Colonic mucosa (tissue), 4 donors: Measurements from ENCODE around the gene USH2A. TPM values are rescaled to one million over a fixed set of nuclear protein-coding genes. Genes with fewer than 3 reads are reported as not detected.

Source experiments
- DNase-seq: peaks from one replicate; pipeline ENCODE4 v3.0.0-alpha.2; 2020
- H3K27ac ChIP-seq: fragments of 200-600 bp; one replicate; pipeline ENCODE4 v1.8.0; 2021
- H3K27me3 ChIP-seq: fragments of 200-600 bp; one replicate; pipeline ENCODE4 v1.8.0; 2021
- H3K36me3 ChIP-seq: fragments of 200-600 bp; one replicate; pipeline ENCODE4 v1.8.0; 2021
- H3K4me1 ChIP-seq: fragments of 200-600 bp; one replicate; pipeline ENCODE4 v1.8.0; 2021; ENCODE audit warnings: mild to moderate bottlenecking
- H3K4me3 ChIP-seq: fragments of 200-600 bp; one replicate; pipeline ENCODE4 v1.8.0; 2021
- H3K9ac ChIP-seq, 2 donors: one replicate each; pipeline ENCODE4 v1.7.0; 2013; ENCODE audit warnings: control low read depth in 2 of 2, low read depth in 2 of 2, low read length in 2 of 2
- H3K9me3 ChIP-seq: fragments of 200-600 bp; one replicate; pipeline ENCODE4 v1.8.0; 2021
- CTCF ChIP-seq: fragments of 200-600 bp; IDR thresholded peaks from one replicate; pipeline ENCODE4 v1.8.0; 2022; ENCODE audit warnings: antibody characterized with exemption, mild to moderate bottlenecking
- intact Hi-C: fragments of 100-400 bp; cut with DNase I; formaldehyde crosslinking; loops from one replicate; pipeline ENCODE4 v1.14.1; 2022
- total RNA-seq, 2 donors: library from RNA; stranded (reverse); fragmentation: NEBNext Ultra II Directional in 1 of 2; extraction: Animal tissue kit (Norgen Biotek cat#: 25700) in 1 of 2; gene quantifications; one replicate each; pipeline ENCODE4 v1.2.1, GENCODE V29; 2021
- donor health status: healthy.
- donor health status: DM: no; HTN: no; CAD: no.
- donor health status: DM: no; HTN: no; CAD: no.

USH2A gene
- total RNA-seq, 2 donors from 2014 or later, result 0.02 TPM; not detected in 1

- Histone ChIP-seq H3K4me1 (no peaks in the 10 kb centered on the region), H3K4me3 (no peak overlapping the region), H3K36me3 (no peaks in the 10 kb centered on the region), H3K9ac (no peak overlapping the region), H3K9me3 (no peaks in the 10 kb centered on the region), H3K27me3 (no peaks in the 10 kb centered on the region), H3K27ac (no peak overlapping the region)
- intact Hi-C loops, result no loop called here
- DNase-seq, result no peak
- no peak for TF ChIP-seq CTCF
Measured at GRCh38 chr1:216314379-216315095, 108.7 kb downstream of the USH2A start.

- H3K27me3 ChIP-seq, result no peaks in the 10 kb centered on the region
- H3K4me1 ChIP-seq, result no peaks in the 10 kb centered on the region
- peak; percentile 20 for DNase-seq
- no peak overlapping the region for H3K9ac ChIP-seq
- no peaks in the 10 kb centered on the region for H3K9me3 ChIP-seq
- H3K36me3 ChIP-seq, result no peaks in the 10 kb centered on the region
- TF ChIP-seq CTCF, result peak; percentile 12
- intact Hi-C loops, result no loop called here
- H3K27ac ChIP-seq, result no peak overlapping the region
- H3K4me3 ChIP-seq, result no peak overlapping the region
Measured at GRCh38 chr1:216310776-216311175, 112.5 kb downstream of the USH2A start.

GRCh38 chr1:216306830-216307229 lies 116.4 kb downstream of the USH2A start:
- H3K4me3 ChIP-seq, result no peak overlapping the region
- no peaks in the 10 kb centered on the region for H3K27me3 ChIP-seq
- intact Hi-C loops, result no loop called here
- no peak overlapping the region for H3K9ac ChIP-seq
- H3K27ac ChIP-seq, result no peak overlapping the region
- H3K4me1 ChIP-seq, result no peaks in the 10 kb centered on the region
- no peak for TF ChIP-seq CTCF
- H3K36me3 ChIP-seq, result no peaks in the 10 kb centered on the region
- no peaks in the 10 kb centered on the region for H3K9me3 ChIP-seq
- DNase-seq, result no peak

- Histone ChIP-seq H3K9ac (no peak overlapping the region), H3K27me3 (no peaks in the 10 kb centered on the region), H3K27ac (no peak overlapping the region), H3K9me3 (no peaks in the 10 kb centered on the region), H3K4me1 (no peaks in the 10 kb centered on the region), H3K36me3 (no peaks in the 10 kb centered on the region), H3K4me3 (no peak overlapping the region)
- intact Hi-C loops, result no loop called here
- no peak for DNase-seq
- TF ChIP-seq CTCF, result no peak
Measured at GRCh38 chr1:216303690-216304089, 119.6 kb downstream of the USH2A start.

- no peak for TF ChIP-seq CTCF
- H3K36me3 ChIP-seq, result no peaks in the 10 kb centered on the region
- no peaks in the 10 kb centered on the region for H3K4me1 ChIP-seq
- H3K27ac ChIP-seq, result no peak overlapping the region
- intact Hi-C loops, result no loop called here
- H3K9me3 ChIP-seq, result no peaks in the 10 kb centered on the region
- no peak for DNase-seq
- no peaks in the 10 kb centered on the region for H3K27me3 ChIP-seq
- H3K4me3 ChIP-seq, result no peak overlapping the region
- H3K9ac ChIP-seq, result no peak overlapping the region
Measured at GRCh38 chr1:216293683-216294082, 129.6 kb downstream of the USH2A start.
